K562 (cell line): ENCODE measurements around the gene DUSP5. TPM values are rescaled to one million over a fixed set of nuclear protein-coding genes. Genes with fewer than 3 reads are reported as not detected.

Experiments used
- ADNP ChIP-seq: fragments of 200-800 bp; sonication (Bioruptor generic); IDR thresholded peaks from 2 replicates; pipeline ENCODE4 v1.6.1; 2016; ENCODE audit warnings: missing genetic modification characterization, missing compliant biosample characterization
- HDAC3 ChIP-seq: fragments of 450-650 bp; IDR thresholded peaks from 2 replicates; pipeline ENCODE4 v1.6.1; 2018; ENCODE audit warnings: borderline replicate concordance, mild to moderate bottlenecking, moderate library complexity; ENCODE audit not compliant: partially characterized antibody
- MEF2A ChIP-seq: IDR thresholded peaks from 2 replicates; pipeline ENCODE4 v1.6.1; 2011; ENCODE audit warnings: low read depth, mild to moderate bottlenecking, low read length, moderate library complexity; ENCODE audit not compliant: control insufficient read depth
- SETDB1 ChIP-seq: IDR thresholded peaks from one replicate; pipeline ENCODE4 v1.6.1; 2012; ENCODE audit warnings: low read length, control low read depth, inconsistent platforms
- SIN3B ChIP-seq: fragments of 450-650 bp; IDR thresholded peaks from 2 replicates; pipeline ENCODE4 v1.6.1; 2017; ENCODE audit warnings: low read depth, mild to moderate bottlenecking, moderate library complexity
- SIRT6 ChIP-seq: IDR thresholded peaks from one replicate; pipeline ENCODE4 v1.6.1; 2012; ENCODE audit warnings: low read depth, mild to moderate bottlenecking, control low read depth, inconsistent platforms, low read length, moderate library complexity
- YBX1 ChIP-seq: fragments of 450-650 bp; IDR thresholded peaks from 2 replicates; pipeline ENCODE4 v1.7.1; 2016; ENCODE audit warnings: mild to moderate bottlenecking
- ZKSCAN1 ChIP-seq: fragments of 150-350 bp; IDR thresholded peaks from 2 replicates; pipeline ENCODE4 v1.6.1; 2016; ENCODE audit warnings: low read depth, low read length
- ZSCAN29 ChIP-seq: fragments of 450-650 bp; IDR thresholded peaks from 2 replicates; pipeline ENCODE4 v1.6.1; 2017
- polyA plus RNA-seq, 8 experiments: library from polyadenylated mRNA; depleted of rRNA in 4 of 8; stranded (reverse) in 5 of 8; unstranded in 3 of 8; fragments of >200 nt; fragmentation: Nextera tagmentation in 2 of 8; fragmentation: Illumina TruSeq in 1 of 8; extraction: Ambion mirVana in 2 of 8; extraction: Trizol in 1 of 8; gene quantifications; 2 replicates each; pipeline versions ENCODE4 v1.2.1 to v1.2.3, GENCODE V29; 2011 to 2014; ENCODE audit warnings: inconsistent platforms in 1 of 8, missing spikeins in 1 of 8
- total RNA-seq, 7 experiments: library from RNA; depleted of rRNA in 6 of 7; stranded (reverse); fragments of >200 nt in 6 of 7; fragmentation: Illumina TruSeq in 2 of 7; extraction: Trizol in 2 of 7; gene quantifications; 2 replicates each; pipeline versions ENCODE4 v1.2.1 to v1.2.3, GENCODE V29; 2011 to 2021; ENCODE audit warnings: low replicate concordance in 1 of 7
- TF ChIP-seq, protein P1 (sequence below): sonication (generic); formaldehyde crosslinking; IDR thresholded peaks from 2 replicates; pipeline ENCODE4 v1.8.0; 2022; ENCODE audit warnings: mild to moderate bottlenecking, missing genetic modification reagents, borderline replicate concordance
- TF ChIP-seq, protein P2 (sequence below): conservative IDR thresholded peaks from 2 replicates; pipeline ENCODE4 v1.6.1; 2011; ENCODE audit warnings: low read depth, mild to moderate bottlenecking, low read length; ENCODE audit not compliant: control insufficient read depth
- TF ChIP-seq, protein P3 (sequence below): fragments of 250-450 bp; sonication (Bioruptor Pico); IDR thresholded peaks from 2 replicates; pipeline ENCODE4 v1.8.0; 2022; ENCODE audit warnings: inconsistent platforms, mild to moderate bottlenecking, moderate library complexity, borderline replicate concordance

Gene DUSP5
- total and polyA plus RNA-seq, 9 of the 15 experiments (the other 6 are each of a cell fraction or from before 2014, with no cell fraction given) = 0.49 to 3.4 (median 2.0) TPM

DNA sequence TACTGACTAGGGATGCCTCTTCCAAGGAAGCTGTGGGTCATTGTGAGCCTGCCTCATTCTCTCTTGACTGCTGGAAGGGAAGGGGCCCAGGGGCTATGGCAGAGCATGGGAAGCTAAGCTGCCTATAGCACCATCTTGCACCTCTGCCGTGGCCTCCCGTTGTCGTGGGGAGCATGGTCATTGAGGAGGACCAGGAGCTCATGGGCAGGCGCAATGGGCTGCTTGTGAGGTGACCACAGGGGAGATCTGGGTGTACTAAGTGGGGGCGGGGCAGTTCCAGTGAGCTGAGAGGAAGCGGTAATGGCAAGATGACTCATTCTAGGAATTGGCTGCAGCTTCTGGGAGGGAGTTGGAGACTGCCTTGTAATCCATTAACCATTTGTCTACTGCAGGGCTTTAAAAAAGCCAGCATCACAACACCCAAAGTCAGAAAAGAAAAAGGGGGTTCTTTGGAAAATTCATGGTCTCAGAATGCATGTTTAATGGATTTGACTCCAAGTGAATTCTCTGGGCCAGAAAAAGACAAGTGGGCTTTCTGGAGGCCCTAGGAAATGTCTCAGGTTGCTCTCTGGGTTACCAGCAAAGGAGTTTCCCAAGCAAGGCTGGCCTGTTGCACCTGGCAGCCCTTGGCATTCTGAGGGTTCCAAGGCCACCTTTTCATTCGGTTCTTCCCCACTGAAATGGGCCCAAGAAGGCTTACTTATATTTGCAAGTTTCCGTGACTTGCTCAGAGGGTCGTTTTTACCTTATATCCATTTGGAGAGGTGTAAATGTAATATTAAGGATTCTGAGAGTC, 3.6 kb downstream of the DUSP5 start (continued):
- TF ChIP-seq, protein P1, sequence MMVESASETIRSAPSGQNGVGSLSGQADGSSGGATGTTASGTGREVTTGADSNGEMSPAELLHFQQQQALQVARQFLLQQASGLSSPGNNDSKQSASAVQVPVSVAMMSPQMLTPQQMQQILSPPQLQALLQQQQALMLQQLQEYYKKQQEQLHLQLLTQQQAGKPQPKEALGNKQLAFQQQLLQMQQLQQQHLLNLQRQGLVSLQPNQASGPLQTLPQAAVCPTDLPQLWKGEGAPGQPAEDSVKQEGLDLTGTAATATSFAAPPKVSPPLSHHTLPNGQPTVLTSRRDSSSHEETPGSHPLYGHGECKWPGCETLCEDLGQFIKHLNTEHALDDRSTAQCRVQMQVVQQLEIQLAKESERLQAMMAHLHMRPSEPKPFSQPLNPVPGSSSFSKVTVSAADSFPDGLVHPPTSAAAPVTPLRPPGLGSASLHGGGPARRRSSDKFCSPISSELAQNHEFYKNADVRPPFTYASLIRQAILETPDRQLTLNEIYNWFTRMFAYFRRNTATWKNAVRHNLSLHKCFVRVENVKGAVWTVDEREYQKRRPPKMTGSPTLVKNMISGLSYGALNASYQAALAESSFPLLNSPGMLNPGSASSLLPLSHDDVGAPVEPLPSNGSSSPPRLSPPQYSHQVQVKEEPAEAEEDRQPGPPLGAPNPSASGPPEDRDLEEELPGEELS (CRISPR knock-in tag) = 0 out of 2 replicates have a peak, but pooled peaks have one; percentile 5
- no peak for TF ChIP-seq ZSCAN29
- TF ChIP-seq ADNP (tag) = 0 out of 2 replicates have a peak, but pooled peaks have one; percentile 35
- no peak for TF ChIP-seq HDAC3
- TF ChIP-seq SIN3B = no peak
- TF ChIP-seq, protein P2, sequence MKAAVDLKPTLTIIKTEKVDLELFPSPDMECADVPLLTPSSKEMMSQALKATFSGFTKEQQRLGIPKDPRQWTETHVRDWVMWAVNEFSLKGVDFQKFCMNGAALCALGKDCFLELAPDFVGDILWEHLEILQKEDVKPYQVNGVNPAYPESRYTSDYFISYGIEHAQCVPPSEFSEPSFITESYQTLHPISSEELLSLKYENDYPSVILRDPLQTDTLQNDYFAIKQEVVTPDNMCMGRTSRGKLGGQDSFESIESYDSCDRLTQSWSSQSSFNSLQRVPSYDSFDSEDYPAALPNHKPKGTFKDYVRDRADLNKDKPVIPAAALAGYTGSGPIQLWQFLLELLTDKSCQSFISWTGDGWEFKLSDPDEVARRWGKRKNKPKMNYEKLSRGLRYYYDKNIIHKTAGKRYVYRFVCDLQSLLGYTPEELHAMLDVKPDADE = 0 out of 2 replicates have a peak, but pooled peaks have one; percentile 30
- no peak for TF ChIP-seq ZKSCAN1
- TF ChIP-seq SIRT6 = no peak
- no peak for TF ChIP-seq YBX1
- no peak for TF ChIP-seq SETDB1
- no peak for TF ChIP-seq MEF2A
- TF ChIP-seq, protein P3, sequence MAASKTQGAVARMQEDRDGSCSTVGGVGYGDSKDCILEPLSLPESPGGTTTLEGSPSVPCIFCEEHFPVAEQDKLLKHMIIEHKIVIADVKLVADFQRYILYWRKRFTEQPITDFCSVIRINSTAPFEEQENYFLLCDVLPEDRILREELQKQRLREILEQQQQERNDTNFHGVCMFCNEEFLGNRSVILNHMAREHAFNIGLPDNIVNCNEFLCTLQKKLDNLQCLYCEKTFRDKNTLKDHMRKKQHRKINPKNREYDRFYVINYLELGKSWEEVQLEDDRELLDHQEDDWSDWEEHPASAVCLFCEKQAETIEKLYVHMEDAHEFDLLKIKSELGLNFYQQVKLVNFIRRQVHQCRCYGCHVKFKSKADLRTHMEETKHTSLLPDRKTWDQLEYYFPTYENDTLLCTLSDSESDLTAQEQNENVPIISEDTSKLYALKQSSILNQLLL = no peak
